Heart left ventricle (tissue), 13 donors: ENCODE results near the gene MYLK3.

Source experiments
- POLR2A ChIP-seq, 2 donors: fragments of 450-650 bp; IDR thresholded peaks; one replicate each; pipeline ENCODE4 v1.6.1; 2017; ENCODE audit warnings: antibody characterized with exemption in 2 of 2, mild to moderate bottlenecking in 2 of 2, moderate library complexity in 2 of 2
- TF ChIP-seq, protein P1 (sequence below), 12 donors: fragments of 200-600 bp; sonication (generic) in 4 of 12; IDR thresholded peaks; one replicate each; pipeline versions ENCODE4 v1.5.0 to v1.8.0; 2018 to 2022; ENCODE audit warnings: antibody characterized with exemption in 12 of 12, mild to moderate bottlenecking in 5 of 12
- donor health status: ischemic (EF 13 %, LVEDD 7.1; RV severe dilation, severe dysfunction).
- donor health status: DM: no; HTN: yes; CAD: no.
- donor health status: DM: no; HTN: no; CAD: no.
- donor health status: ischemic (EF 25% LVEDD 6.9; RV normal size, moderate dysfunction).
- donor health status: ischemic (EF 25% LVEDD 5.7; RV mildly dilated, moderate dysfunction).
- donor health status: ischemic (EF 35%, LVEDD 5.7; RV mildly dilated, moderate dysfunction).
- donor health status: nonischemic (EF 11% LVEDD 7.7; RV severe dilation, severe dysfunction).
- donor health status: DM: yes; HTN: yes; CAD: no.
- donor health status: PGD.
- donor health status: ischemic (EF 29% LVEDD 5.4; RV normal size, mild dysfunction).
- donor health status: nonischemic (EF 23%, LVEDD 6.1; RV moderate dilation, normal function).

DNA sequence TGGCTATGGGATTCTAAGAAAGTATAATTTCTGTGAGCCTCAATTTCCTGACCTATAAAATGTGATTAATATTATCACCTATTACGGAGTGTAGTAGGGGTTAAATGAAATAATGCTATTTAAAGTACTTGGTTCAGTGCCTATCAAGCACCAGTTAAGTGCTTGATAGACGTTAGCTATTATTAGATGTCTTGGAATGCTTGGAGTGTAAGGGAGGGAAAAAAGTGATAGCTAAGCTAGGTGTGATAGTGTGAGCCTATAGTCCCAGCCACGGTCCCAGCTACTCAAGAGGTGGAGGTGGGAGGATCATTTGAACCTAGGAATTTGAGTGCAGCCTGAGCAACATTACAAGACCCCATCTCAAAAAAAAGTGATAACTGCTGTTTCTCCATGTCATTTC lies 51.2 kb downstream of the MYLK3 start:
- TF ChIP-seq, protein P1, sequence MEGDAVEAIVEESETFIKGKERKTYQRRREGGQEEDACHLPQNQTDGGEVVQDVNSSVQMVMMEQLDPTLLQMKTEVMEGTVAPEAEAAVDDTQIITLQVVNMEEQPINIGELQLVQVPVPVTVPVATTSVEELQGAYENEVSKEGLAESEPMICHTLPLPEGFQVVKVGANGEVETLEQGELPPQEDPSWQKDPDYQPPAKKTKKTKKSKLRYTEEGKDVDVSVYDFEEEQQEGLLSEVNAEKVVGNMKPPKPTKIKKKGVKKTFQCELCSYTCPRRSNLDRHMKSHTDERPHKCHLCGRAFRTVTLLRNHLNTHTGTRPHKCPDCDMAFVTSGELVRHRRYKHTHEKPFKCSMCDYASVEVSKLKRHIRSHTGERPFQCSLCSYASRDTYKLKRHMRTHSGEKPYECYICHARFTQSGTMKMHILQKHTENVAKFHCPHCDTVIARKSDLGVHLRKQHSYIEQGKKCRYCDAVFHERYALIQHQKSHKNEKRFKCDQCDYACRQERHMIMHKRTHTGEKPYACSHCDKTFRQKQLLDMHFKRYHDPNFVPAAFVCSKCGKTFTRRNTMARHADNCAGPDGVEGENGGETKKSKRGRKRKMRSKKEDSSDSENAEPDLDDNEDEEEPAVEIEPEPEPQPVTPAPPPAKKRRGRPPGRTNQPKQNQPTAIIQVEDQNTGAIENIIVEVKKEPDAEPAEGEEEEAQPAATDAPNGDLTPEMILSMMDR (IDR thresholded peaks at IDR 0.05) = no peak
- TF ChIP-seq POLR2A (IDR thresholded peaks at IDR 0.05) = no peak
